Measurements from ENCODE around the gene KCNE4.

GRCh38 chr2:223008162-223008561, 43.8 kb upstream of the KCNE4 start:
- TF ChIP-seq POLR2A (IDR thresholded peaks at IDR 0.05; ENCODE audit: low read length), result no peak
- no peak for TF ChIP-seq GATA1 (IDR thresholded peaks at IDR 0.05; ENCODE audit: low read depth, low read length)
